NCI-H226 (cell line): ENCODE data around the gene SLC7A5.

ENCODE experiments used
- DNase-seq: peaks from one replicate; pipeline ENCODE4 v3.0.0-alpha.2; 2015

The SLC7A5 gene

DNA sequence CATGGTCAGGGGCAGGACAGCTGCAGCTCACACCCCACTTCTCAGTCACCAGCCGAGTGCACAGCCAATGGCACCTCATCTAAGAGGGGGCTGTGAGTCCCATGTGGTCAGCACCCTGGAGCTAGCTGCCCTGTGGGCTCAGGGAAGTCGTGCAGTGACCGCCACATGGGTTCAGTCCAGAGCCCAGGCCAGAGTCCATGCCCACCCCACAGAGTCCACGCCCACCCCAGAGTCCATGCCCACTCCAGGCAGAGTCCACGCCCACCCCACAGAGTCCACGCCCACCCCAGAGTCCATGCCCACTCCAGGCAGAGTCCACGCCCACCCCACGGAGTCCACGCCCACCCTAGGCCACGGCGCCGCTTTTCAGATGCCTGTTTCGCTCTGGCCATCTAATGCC lies 24.1 kb downstream of the SLC7A5 start:
- DNase-seq: no peak

DNA sequence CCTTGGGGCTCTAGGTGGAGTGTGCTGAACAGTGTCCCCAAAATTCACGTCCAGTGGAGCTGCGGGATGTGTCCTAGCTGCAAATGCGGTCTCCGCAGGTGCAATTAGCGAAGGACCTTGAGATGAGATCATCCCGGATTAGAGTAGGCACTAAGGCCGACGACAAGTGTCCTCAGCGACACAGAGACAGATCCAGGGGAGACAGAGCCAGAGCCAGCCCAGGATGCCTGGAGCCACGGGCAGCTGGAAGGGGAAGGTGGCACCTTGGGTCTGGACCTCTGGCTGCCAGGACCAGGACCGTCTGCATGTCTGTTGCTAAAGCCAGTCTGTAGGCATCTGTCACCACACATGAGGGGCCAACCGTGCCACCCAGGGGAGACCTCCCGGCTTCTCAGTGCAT lies 24.5 kb downstream of the SLC7A5 start:
- no peak for DNase-seq

DNA sequence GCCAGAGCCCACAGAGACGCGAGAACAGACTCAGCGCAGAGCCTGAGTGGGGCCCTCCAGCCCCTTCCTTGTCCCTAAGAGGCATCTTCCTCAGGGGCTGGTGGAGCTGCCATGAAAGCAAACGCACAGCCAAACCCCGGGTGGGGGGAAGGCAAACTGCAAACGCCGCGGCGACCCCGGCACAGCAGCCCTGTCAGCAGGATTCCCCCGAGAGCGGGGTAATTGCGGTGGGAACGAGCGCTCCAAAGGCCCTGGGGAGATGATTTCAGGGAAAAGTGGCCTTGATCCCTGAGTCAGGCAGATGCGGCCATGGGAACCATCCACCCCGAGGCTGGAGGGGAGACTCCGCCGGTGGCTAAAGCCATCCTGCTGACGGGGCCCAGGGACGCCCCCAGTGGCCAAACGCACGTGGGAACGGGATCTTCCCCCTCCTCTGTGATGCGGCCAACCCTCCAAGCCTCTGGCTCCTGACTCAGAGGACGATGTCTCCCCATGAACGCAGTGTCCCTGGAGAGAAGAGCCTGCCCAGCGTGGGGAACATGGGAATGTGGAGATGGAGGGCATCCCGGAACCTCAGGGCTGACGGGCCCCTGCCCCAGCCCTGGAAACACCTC lies 25.1 kb downstream of the SLC7A5 start:
- DNase-seq: no peak

DNA sequence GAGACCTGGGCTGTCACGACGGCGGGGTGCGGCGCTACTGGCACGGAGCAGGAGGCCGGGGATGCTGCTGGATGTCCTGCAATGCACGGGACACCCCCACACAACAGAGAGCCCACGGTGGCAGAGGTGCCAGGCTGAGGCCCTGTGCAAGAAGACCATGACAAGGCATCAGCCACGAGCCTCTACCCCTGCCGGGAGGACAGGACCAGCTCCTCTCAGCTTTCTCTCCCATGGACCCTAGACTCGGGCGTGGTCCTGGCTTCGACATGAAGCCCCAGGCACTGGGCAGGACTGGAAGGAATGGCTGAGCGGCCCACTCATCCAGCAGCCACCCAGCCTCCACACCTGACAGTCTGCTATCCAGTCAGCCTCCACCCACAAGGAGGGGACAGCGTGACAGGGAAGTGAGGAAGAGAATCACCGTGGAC lies 25.6 kb downstream of the SLC7A5 start:
- no peak for DNase-seq

DNA sequence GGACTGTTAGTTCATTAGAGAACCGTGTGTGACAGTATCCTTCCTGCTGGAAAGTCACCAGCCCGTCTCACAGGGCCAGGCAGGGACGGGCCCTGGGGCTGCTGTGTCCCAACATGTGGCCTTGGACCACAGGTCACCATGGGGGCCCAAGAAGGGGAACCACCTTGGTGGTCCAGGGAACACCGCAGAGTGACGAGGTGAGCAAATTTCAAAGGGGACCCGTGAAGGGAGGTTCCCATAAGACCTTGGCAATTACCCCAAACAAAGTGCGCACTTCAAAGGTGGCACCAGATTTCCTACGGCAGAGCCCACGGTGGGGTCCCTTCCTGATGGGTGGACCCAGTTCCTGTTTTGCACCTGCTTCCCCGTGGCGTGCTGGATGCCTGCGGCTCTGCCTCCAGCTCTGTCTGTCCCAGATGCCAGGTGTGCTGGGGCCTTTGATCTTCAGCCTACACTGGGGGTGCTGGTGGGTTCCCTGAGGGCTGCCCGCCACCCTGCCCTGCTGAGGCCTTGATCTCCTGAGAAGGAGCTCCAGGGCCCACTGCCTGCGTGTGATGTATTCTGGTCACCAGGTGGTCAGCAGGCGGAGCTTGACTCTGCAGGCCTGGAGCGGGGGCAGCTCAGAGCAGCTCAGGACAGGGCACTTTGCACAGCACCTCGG lies 27.0 kb downstream of the SLC7A5 start:
- DNase-seq: no peak

DNA sequence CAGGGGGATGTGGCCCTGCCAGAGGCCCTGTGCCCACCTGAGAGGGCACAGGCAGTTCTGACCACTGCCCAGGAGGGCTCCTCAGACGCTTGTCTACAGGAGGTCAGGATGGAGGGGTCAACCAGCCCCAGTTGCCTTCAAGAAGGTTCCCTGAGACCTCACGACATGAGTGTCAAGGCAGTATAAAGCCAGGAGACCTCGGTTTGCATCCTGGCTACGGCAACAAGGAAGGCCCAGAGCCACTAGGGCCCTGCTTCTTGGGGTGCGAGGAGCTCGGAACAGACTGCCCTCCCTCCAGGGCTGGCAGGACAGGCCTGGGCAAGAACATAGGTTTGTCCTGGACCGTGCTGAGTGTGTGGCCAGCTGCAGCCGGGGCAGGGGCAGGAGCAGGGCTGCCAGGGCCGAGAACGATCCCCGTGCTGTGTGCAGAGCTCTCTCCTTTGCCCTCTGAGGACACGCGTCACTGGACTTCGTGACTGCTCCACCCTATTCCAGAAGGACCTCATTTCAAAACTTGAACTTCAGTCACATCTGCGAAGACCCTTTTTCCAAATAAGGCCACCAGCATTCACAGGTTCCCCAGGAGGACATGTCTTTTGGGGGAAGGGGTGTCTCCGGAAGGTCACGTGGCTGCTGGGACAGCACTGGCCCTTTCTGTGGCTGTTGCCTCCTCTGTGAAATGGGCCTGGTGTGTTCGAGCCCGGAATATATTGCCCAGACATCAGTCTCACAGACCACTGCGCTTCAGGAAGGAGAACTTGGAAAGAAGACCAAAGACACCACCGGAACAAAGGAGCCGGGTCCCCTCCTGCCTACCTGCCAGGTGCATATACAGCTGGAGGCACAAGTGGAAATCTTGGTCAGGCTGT lies 27.7 kb downstream of the SLC7A5 start:
- no peak for DNase-seq

DNA sequence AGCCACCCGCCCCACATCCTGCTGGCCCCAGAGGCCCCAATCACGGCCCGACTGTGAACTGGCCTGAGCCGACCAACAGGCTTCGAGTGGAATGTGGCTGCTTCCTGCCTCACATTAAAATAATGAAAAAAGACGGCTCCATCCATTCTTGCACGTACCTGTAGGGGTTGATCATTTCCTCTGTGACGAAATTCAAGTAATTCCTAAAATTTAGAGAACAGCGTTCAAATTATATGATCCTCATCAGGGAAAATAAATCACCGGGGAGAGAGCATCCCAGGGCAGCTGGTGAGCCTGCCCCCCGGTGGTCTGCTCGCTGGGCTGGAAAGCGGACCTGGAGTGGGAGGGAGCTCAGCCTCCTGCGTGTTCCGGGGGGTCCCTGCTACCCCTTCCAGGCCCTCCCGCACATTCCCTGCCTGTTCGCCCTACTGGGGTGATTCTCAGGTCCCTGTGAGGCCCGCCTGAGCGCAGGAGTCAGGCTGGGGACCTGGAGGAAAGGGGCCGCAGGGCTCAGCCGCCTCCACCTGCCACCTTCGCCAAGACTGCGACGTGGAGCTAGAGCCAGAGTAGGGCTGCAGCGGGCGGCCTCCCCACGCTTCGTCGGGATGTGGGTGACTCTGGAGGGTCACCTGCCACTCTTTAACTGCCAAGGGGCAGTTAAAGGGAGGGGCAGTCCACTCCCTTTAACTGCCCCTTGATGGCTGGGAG lies 28.9 kb downstream of the SLC7A5 start:
- no peak for DNase-seq

DNA sequence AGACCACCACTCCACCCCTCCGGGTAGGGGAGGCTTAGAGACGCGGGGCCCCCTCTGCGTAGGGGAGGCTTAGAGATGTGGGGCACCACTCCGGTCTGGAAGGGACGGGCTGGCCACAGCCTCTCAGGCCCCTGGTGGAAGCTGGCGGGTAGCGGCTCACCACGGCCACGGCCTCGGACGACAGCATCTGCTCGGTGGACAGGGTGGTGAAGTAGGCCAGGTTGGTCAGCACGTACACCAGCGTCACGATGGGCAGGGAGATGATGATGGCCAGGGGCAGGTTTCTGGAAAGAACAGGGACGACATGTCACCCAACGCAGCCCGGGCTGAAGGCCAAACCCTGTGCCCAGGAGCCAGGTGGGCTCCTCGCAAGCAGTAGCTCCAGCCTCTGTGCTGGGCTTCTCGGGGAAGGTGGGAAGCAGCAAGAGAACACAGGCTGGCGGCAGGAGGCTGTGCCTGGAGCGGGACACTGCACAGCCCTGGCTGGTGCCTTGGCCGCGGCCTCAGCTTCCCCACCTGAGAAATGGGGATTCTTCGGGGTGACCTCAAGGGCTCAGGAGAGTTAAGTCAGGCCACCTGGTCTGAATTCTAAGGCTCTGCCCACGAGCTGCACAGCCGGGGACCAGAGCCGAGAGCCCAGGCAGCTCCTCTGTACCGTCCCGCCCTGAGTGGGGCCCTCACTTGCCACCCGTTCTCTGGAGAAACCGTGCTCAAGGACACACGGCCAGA lies 29.6 kb downstream of the SLC7A5 start:
- DNase-seq: no peak

DNA sequence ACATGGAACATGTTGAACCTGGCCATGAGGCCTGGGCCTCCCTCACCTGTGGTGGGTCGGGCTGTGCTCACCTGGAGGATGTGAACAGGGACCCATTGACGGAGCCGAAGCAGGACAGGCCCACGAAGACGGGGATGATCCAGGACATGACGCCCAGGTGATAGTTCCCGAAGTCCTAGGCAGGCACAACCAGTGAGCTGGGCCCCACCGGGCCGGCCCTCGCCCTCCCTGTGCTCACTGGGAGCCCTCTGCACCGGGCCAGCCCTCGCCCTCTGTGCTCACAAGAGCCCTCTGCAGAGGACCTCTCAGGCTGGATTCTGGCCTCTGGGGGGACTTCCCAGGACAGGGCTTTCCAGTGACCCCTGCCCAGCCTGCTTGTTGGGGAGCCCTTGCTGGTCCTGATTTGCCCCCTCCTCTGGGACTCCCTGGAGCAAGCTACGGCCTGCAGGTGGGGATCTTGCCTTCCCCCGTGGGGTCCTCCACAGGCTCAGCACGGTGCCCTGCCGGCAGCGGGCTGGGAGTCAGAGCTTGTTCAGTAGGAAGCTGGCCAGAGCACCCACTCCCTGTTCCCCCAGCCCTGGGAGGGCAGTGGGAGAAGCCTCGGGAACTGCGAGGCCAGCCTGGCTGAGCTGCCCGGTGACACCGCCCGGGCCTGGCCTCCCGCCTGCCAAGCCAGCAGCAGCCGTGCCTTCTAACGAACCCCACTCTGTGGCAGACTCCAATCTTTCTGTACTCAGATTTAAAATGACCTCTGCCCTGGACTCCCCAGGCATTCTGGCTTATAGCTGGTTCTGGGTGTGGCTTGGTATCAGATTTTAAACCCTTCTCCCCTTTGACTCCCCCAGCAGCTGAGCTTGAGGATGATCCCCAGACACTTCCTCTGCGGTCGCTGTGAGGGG lies 30.4 kb downstream of the SLC7A5 start:
- no peak for DNase-seq

DNA sequence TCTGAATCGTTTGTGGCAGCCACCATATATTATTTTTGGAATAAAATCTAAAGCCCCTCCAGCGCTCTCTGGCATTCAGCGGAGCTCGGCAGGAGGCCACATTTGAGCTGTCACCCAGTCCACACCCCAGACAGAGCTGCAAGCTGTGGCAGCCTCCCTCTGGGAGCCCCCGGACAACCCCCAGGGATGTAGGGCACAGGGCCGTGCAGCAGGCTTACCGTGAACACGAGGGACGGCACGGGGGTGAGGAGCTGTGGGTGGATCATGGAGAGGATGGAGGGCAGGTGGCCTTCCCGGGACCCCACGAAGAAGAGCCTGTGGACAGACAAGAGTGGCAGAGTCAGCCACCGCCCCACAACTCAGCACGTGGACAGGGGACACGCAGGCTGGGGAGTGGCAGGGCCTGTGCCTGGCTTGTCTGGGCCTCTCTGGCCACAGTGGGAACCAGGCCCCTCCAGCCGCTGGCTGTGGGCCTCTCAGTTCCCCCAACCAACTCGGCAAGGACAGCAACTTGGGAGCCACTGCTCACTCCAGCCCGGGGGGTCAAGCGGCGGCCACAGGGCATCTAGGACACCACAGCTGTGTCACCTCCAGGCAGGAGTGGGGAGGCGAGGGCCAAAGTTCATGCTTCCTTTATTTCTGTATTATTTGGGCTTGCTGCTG lies 31.5 kb downstream of the SLC7A5 start:
- DNase-seq: no peak

DNA sequence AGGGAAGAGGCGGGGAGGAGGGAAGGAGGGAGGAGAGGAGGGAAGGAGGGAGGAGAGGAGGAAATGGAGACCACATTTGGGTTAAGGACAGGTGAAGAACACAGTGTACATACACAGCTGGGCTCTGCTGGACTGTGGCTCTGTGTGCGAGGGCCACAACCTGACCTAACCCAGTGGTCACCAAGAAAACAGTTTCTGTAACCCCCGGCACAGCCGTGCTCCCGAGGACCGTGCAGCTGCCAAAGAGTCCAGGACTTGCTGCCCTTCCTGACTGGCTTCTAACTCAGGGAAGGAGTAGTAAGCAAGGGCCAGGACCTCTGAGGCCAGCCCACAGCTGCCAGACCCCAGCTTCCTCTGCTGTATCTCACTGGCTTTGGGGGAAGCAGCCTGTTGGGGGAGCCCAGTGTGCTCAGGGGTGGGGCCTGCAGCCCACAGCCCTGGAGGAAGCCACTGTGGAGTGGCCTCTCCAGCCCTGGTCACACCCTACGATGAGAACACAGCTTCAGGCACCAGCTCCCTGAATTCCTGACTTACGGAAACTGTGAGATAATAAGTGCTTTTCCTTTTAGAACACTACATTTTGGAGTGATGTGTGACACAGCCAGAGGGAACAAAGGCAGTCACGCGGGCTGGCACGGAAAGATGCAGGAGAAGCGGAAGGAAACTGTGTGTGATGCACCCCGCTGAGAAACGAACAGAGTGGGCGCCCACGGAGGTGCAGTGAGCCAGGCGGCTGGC lies 32.3 kb downstream of the SLC7A5 start:
- no peak for DNase-seq

DNA sequence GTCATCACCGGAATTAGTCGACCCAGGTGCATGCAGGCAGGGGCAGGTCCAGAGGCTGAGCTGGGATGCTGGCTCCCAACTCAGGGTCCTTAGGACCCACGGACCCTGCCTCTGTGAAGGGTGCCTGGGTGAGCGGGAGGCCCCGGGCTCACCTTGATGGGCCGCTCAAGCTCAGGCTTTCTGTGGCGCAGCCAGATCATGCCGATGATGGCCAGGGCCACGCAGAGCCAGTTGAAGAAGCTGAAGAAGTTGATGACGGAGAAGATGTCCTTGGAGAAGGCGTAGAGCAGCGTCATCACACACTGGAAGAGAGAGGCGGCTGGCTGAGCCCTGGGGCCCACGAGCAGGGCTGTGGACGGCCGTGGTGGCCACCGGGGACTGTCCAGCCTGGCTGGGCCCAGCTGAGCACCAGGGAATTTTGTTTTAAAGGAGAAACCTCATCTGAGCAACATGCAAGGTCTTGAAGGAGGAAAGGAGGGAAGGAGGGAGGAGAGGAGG lies 32.9 kb downstream of the SLC7A5 start:
- no peak for DNase-seq

DNA sequence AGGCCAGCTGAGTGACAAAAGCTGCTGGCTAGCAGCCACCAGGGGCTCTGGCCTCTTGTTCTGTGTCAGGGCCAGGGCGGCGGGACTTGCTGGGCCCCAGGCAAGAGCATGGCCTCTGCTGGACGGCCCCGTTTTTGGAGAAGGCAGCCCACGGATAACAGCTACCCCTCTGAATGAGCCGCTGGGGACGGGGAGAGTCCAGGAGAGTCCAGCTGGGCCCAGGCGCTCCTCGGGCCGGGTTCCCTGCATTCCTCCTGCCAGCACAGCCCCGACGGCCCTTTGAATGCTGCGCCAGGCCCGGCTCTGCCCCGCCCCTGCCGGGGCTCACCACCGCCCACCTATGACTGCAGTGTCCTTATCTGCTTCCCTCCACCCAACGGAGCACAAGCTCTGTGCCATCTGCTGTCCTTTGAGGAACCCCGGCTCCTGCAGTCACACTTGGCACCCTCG lies 33.4 kb downstream of the SLC7A5 start:
- no peak for DNase-seq

DNA sequence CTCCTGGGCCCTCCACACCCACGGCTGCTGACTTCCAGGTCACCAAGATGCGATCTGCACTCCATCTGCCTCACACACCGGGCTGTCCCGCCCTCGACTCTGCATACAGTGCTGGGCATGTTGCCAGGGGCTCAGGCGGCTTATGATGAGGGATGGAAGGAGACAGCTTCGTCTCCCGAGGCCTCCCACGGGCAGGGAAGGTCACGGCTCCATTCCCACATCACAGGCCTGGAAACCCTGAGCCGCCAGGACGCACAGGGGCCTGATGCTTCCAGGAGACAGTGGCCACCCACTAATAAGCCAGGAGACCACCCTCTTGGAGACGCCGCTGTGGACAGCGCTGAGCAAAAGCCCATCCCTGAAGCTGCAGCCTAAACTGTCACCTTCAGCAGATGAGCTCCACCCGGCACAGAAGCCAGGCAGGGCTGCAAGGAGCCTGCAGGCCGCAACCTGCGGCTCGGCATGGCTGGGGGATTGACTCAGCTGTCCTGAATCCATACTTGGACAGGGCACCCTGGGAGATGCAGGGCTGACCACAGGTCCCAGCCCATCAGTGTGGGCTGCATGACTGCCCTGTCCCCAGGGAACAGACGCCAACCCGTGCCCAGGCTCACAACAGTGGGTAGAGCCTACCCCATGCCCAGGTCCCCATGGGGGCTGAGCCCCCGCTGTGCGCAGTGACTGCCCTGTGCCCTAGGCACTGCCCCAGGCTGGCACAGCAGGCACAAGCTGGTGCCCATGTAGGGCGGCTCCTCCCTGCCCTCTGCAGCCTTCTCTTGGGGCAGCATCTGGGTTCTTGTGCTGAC lies 34.4 kb downstream of the SLC7A5 start:
- no peak for DNase-seq

DNA sequence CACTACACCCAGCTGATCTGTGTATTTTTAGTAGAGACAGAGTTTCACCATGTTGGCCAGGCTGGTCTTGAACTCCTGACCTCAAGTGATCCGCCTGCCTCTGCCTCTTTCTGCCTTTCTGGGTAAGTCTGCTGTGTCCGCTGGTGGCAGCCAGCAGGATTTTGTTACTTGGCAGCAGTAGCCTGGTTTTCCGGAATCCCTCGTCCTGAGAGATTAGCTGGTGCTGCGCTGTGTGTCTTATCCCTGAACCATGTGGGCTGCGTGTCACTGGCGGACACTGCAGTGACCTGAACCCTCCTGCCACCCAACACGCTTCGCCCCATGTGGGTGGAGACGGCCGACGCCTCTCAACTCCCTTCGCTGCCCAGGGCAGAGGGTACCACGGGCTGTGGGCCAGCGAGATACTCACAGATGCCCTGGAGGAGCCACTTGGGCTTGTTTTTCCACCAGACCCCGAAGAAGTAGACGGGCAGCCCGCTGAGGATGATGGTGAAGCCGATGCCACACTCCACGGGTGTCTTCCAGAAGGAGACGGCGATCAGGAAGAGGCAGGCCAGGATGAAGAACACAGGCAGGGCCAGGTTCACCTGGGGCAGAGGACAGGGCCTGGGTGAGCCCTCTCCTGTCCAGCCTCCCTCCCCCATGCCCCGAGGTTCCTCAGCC lies 35.2 kb downstream of the SLC7A5 start:
- no peak for DNase-seq

DNA sequence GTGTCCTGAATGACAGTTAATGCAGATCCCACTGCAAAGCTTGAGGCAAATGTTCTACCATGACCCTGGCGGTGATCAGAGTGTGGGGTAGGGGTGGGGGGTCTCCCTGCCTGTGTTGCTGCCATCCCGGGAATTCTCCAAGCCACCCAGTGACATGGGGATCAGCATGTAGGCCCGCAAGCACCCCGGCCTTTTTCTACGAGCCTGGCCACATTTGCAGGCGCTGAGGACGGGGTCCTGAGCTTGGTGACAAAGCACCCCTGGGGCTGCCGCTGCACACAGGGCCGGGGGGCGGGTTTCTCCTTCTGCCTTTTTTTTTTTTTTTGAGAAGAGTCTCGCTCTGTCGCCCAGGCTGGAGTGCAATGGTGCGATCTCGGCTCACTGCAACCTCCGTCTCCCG lies 35.8 kb downstream of the SLC7A5 start:
- no peak for DNase-seq

DNA sequence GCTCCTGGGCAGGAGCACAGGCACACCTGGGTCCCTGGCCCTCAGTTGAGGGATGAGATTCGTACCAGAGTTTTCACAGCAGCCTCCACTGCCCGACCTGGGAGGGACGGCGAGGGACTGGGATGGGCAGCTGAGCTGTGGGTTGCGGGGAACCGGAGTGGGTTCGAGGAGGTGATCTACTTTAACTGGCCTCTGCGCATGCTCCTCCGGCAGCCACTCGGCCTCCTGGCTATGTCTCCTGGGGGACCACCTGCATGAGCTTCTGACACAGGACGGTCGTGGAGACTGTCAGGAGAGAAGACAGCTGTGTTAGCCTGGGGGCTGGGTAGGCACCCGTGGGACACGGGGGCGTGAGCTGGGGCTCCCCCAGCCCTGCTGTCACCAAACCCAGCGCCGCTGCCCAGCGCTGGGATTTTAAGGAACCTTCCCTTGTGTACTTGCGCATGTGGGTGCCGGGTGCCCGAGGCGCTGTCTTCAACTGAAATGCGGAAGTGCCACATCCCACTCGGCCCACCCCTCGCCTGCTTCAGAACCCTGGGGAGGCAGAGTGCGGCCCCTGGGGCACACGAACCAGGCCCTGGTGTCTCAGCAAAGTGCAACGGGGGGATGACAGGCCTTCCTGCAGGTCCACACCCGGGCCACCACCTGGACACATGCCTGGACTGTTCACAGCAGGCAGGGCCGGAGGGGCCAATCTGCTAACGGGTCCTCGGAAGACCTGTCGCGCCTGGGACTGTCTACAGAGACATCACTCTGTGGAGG lies 36.4 kb downstream of the SLC7A5 start:
- no peak for DNase-seq

DNA sequence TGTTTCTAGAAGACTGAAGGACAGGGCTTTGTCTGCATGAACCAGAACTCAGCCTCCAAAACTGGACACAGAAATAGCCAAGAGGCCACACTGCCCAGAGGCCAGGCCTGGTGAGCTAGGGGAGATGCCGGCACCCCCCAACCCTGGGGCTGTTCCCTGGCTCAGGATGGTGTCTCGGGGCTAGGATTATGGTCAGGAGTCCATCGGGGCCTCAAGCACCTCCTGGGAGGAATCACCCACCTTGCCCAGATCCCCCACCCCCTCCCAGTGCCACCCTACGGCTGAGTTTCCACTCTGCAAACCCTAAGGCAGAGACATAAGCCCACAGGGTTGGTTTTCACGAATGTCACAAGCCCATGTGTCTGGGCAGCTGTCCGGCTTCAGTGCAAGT lies 37.2 kb downstream of the SLC7A5 start:
- DNase-seq: no peak
